ENCODE measurements around the gene MUC2.

- TF ChIP-seq EZH2 (IDR thresholded peaks at IDR 0.05) (peak; percentile 29), FOXP2 (optimal IDR thresholded peaks at IDR 0.05; ENCODE audit: control extremely low read depth, extremely low read length, insufficient read depth) (no peak), POLR2AphosphoS5 (IDR thresholded peaks at IDR 0.05; ENCODE audit: borderline replicate concordance, low read depth, low read length) (no peak)
Observed at GRCh38 chr11:1108246-1108900, 33.7 kb downstream of the MUC2 start.

Measured in SK-N-MC (cell line).